CD4-positive, alpha-beta T cell treated with Interleukin-12 subunit alpha and Interleukin-12 subunit beta, for 1 hour (primary cell): ENCODE data around the gene KLK2.

Experiments used
- DNase-seq: peaks from one replicate; pipeline ENCODE4 v3.0.0-alpha.2; 2020

The KLK2 gene

DNA sequence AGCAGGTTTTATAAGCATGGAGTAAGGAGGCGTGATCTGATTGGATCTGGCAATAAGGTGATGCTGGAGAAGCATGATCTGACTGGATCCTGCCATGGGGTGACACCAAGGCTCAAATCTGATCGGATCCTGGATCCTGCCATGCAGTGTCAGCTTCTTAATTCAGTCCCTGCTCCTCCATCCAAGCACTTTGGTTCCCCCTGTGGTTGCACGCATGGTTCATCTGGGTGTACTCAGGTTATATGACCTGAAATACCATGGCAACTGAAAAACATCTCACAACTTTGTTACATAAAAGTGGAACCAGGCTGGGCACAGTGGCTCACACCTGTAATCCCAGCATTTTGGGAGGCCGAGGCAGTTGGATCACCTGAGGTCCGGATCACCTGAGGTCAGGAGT, 55.6 kb downstream of the KLK2 start:
- no peak for DNase-seq
